Body of pancreas (tissue), 4 donors: ENCODE data around the gene PDZD2.

ENCODE experiments used
- POLR2A ChIP-seq, 3 donors: fragments of 450-650 bp; IDR thresholded peaks; one replicate each; pipeline ENCODE4 v1.6.1; 2016; ENCODE audit warnings: antibody characterized with exemption in 3 of 3, mild to moderate bottlenecking in 2 of 3
- TF ChIP-seq, protein P1 (sequence below), 7 experiments: fragments of 450-650 bp in 4 of 7; fragments of 200-600 bp in 3 of 7; sonication (generic) in 3 of 7; IDR thresholded peaks; one replicate each; pipeline ENCODE4 v1.5.1; 2016 to 2019; ENCODE audit warnings: antibody characterized with exemption in 7 of 7

DNA sequence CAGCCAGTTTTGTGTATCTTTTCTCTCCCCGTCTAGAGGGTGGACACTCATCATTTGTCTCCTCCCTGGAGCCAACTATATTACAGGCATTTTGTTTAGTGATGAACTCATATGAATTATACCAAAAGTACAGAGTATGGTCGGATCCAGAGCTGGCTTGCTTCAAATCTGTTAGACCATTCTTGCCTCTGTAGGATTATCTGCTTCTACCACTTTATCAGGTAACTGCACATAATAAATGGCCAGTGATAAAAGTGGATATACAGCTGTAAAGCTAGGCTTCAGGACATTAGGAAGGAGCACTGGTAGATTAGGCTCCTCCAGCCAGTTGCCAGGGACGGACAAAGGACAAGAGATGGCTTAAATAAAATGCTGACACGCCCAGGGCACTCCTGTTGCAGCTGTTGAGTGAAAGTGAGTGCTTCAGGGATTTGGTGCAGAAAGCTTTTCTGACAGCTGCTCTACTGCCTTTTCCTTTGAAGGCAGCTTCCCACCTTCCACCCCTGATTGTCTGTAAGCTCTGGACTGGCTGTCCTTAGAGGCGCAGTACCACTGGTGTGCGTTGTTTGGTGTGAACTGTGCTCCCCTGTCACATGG, 259.2 kb downstream of the PDZD2 start:
- TF ChIP-seq POLR2A (IDR thresholded peaks at IDR 0.05): no peak
- TF ChIP-seq, protein P1, sequence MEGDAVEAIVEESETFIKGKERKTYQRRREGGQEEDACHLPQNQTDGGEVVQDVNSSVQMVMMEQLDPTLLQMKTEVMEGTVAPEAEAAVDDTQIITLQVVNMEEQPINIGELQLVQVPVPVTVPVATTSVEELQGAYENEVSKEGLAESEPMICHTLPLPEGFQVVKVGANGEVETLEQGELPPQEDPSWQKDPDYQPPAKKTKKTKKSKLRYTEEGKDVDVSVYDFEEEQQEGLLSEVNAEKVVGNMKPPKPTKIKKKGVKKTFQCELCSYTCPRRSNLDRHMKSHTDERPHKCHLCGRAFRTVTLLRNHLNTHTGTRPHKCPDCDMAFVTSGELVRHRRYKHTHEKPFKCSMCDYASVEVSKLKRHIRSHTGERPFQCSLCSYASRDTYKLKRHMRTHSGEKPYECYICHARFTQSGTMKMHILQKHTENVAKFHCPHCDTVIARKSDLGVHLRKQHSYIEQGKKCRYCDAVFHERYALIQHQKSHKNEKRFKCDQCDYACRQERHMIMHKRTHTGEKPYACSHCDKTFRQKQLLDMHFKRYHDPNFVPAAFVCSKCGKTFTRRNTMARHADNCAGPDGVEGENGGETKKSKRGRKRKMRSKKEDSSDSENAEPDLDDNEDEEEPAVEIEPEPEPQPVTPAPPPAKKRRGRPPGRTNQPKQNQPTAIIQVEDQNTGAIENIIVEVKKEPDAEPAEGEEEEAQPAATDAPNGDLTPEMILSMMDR (IDR thresholded peaks at IDR 0.05): no peak
